HG02885 (cell line): ENCODE results near the gene CFAP100.

Experiments used
- ATAC-seq: cut with Tn5 transposase; IDR thresholded peaks from one replicate; pipeline ENCODE4 v1.9.1; 2021; ENCODE audit warnings: mild to moderate bottlenecking; ENCODE audit not compliant: unreplicated experiment, poor library complexity

Gene CFAP100

DNA sequence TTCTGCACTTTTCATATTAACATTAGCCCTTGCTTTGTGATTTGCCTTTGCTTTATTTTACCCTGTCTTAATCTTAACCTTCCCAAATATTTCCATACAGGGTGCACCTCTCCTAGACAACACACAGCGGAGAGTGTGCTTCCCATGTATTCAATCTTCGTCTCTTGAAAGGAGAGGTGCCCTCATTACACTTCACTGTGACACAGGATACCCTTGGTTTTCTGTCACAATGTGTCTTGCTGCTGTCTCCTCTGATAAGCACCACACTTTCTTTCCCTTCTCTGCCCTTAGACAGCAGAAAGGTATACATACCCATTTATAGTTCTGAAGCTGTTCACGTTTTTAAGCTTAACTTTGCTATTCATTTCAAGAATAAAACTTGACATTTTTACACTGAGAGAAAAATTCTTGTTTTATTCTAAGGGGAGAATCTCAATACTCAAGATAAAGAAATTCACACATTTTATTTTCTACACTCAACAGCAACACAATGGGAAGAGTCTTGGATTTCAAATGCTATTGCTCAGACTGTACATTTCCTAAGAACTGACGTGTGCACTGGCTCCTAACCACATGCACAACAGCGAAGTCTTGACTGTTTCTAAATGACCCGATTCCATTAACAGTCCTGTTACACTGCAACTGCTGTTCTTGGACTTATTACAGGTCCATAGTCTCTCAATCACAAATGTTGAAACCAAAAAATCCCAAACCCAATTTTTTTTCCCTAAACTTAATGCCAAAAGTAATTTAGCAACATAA lies 59.9 kb downstream of the CFAP100 start:
- no peak for ATAC-seq

DNA sequence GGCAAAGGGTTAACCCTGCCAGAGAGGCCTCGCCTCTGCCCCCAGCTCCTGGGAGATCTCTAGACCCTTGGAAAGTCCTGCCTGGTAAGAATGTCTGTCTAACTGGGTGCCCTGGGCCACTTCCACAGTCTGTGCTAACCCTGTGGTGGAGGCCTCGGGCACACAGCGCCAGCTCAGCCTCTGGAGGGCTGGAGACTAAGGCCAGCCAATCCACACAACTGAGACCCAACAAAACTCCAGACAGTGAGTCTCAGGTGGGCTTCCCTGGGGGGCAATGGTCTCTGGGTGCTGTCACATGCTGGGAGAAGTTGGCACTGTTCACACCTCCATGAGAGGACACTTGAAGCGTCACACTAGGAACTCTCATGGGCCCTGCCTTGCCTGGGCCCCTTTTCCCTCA lies 61.5 kb downstream of the CFAP100 start:
- ATAC-seq: no peak

DNA sequence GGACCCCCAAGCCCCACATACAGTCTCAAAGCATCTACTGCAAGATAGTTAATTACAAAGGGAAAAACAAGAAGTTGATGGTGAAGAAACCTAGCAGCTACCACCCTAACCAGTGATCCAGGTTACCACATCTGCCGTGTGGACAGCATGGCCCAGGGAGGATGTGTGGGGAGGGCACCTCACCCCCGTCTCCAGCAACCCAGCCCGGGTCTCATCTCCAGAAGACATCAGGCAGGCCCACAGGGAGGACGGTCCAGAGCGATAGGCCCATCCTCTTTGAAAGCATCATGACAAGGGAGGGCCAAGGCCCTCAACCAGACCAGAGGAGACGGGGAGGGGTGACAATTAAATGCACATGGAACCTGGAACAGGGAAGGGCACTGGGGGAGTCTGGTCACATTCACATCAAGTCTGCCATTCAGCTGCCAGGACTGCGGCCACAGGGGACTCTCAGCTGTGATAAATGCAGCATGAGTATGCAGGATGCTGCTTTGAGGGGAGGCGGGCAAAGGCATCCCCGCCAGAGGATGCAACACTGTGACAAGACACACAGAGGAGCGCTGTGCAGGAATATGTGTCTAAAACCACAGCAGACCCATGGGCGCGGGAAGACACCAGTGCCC lies 62.2 kb downstream of the CFAP100 start:
- no peak for ATAC-seq

DNA sequence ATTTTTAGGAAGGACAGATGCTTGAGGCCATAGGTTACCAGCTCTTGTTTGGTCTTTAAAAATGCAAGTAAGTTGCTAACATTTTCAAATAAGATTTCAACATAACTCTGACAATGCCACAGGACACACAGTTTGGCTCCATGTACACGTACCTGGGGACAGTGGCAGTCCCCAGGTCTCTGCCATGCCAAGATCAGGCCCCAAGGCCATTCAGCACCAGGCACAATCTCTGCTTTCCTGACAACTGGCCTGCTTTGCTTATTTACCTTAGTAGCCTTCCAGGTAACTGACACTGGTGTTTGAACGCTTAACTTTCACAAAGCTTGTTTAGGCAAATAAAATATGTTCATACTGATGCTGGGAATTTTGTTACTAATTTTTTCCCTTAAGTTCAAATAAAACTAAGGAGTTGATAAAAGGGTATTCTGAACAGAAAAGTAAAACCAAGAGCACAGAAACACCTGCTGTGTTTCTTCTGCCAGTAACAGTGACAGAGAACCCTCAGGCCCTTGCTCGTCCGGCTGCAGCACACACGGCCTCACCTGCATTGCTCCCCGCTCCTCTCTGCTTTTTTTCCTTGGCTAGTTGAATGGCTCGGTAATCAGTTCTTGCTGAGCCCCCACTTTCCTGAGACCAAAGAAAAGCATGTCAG lies 64.5 kb downstream of the CFAP100 start:
- ATAC-seq: no peak

DNA sequence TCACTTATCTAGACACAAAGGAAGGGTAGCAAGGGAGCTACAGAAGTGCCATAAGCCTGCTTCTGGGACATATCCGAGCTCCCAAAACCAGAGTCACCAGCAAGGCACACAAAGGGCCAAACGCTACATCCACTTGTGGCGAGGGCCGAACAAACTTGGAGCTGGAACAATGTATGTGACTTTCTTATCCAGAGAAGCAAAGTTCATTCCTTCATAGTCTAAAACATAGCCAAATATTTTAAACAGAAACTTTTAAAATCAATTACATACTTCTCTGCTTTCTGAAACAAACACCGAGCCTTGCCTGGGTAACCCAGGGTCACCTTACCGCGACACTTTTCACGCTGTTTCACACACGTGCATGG lies 65.0 kb downstream of the CFAP100 start:
- no peak for ATAC-seq

DNA sequence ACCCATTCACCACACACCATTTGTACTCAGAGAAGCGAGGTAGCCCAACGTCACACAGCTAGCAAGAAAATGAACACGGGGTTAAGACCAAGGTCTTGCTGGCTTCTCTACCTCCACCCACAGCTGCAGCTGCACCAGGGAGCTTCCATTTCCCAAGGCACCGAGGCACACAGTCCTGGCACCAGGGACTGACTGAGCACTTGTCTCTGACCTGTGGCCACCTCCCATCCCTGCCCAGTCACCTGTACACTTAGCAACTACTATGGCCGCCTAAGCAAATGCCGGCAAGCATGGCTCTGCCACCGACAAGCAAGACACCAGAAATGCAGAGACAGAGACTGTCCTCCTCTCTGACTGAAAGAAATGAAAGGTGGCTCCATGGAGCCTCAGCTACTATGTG lies 65.7 kb downstream of the CFAP100 start:
- no peak for ATAC-seq

DNA sequence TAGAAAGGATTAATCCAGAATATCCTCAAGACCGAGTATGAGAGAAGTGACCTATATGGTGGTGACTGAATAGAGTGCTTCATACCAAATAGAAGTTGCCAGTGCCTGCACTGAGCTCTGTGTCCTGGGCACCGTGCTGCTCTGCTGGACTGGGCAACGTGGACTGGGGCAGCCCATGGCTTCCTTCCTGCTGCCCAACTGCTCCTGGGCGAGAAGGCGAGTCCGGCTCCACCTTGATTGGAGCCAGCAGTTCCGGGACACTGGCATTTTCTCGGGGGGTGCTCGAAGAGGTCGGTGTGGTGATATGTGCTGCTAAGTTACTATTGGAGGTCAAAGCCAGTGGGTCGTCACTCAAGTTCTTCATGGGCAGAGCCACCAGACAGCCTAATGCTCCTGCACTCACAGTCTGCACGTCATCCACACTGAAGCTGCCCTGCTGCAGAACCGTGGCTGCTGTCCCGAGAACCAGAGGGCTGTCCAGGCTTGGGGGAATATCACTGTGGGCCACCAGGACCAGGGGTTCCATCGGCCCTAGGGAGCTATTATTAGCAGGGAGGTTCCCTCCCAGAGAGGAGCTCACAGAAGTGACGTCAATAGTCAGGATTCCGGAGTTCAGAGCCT lies 66.9 kb downstream of the CFAP100 start:
- no peak for ATAC-seq

DNA sequence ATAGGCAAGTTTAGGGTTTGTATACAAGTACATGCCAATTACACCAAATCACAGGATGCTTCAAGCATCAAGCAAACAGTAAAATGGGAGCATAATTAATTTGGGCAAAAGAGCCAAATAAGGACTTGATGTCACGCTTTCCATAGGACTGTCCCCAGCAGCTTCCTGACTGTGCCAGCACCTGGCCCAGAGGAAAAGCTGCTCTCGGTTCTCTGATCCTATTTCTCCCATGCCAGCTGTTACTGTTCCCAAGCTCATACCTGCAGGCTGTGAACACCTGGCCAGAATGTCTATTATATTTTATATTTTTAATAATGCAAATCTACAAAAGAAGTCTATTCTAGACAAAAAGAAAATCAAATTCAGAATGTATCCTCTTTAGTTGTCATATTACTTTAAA lies 68.8 kb downstream of the CFAP100 start:
- ATAC-seq: no peak

DNA sequence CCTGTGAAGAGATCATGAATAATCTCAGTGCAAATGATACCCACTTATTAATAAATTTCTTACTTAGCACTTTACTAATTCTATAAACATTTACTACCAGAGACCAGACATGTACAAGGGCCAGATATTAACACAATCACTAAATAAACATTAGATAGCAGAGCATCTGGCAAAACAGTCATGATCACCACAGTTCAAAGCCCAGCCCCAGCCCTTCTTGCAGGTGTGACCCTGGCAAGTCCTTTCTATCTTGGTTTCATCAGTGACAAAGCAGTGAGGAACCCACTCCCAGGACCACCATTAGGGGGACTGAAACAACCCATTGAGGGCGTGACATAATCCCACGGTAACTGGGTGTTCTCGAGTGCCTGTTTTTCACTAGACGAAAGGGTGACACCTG lies 69.4 kb downstream of the CFAP100 start:
- ATAC-seq: no peak

DNA sequence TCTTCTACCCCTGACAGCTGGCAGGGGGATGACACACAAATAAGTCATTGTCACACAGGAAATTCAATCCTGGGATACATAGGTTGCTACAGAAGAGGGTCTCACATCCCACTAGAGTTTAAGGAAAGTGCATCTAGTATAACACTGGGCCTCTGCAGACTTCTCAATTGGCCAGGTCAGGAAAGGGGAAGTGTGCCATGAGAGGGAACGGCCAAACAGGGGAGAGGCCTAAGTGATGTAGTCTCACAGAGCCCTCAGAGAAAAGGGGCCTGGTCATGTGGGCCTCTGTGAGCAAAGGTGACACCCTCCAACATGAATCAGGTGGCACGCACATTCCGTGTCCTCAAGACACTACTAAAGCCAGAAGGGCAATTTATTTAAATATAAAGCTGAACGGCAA lies 69.8 kb downstream of the CFAP100 start:
- ATAC-seq: no peak

DNA sequence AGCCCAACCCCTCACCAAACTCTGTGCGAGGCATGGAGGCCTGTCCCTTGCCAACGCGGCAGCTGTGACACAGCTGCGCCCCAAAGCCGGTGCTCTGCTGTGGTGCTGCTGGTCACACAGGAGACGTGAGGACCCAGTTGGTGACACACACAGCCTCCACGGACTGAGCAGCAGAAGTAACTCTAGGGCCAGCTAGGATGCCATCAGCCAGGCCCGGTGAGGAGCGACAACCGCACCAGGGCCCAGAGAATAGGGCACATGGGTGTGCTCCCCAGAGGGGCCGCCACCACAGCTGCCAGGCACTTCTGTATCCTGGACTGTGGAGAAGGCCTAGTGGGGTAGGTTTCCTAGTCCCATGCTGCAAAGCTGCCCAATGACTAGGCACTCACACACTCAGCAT lies 70.3 kb downstream of the CFAP100 start:
- no peak for ATAC-seq

DNA sequence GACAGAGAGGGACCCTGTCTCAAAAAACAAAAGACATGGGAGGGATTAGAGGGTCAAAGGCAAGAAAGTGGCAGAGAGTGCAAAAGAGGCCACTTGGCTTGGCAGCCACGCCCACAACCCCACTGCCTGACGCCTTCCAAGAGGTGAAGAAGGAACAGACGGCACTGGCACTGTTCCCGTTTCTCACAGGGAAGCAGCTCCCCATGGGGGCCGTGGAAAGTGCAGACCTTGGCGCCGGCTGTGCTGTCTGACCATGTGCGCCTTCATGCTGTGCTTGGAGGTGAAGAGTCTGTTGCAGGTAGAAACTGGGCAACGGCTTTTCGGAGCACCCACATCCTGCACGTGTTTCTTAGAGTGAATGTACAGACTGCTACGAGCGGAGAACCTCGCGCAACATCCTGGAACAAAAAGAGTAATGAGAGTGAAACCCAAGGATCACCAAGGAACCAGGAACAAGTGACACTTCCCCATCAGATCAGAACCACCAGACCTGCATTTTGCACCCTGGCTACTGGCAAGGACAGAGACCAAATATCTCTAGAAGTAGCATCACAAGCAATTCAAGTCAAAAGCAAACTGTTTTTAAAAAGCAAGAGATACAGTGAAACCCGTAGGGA lies 71.3 kb downstream of the CFAP100 start:
- ATAC-seq: no peak

DNA sequence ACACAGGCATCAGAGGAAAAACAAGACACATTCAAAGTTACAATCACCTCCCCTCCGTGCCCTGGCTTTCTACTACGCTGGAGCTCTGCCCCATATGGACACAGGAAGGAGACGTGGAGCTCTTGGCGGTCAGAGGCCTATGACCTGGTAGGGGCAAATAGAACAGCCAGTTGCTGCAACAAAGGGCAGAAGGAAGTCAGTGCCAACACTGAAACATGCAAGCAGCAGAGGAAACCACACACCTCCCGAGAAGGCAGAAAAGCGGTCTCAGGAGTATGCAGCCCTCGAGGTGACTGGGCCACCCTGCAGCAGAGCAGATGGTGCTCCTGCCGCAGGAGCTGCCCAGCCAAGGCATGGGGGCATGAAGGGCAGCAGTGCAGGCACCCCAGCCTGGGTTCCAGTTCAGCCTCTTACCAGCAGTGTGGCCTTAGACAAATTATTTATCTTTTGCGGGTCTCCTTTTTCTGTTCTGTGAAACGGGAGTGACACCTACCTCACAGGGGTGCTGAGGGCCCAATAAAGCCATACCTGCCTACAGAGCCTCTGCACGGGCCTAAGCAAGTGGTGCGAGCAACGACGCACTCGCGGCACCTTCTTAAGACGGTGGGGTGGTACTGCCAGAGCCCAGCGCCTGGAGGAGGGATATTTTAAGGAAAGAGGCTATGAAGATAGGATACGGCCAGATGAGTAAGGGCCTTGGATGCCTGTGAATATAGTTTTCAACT lies 72.3 kb downstream of the CFAP100 start:
- no peak for ATAC-seq

DNA sequence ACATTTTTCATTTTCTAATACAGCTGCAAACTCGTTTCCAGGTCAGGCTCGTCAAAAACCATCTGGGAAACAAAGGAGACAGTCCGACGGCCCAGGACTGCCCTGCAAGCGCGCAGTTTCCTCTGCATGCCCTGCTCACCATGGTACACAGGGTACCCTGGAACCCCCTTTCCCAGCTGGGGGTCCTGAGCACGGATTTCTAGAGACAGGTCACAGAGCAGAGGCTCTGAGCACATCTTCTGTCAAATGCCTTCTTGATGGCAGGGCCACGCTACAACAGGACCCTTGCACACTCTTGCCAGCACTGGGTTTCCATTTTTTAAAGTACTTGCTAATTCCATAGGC lies 72.9 kb downstream of the CFAP100 start:
- no peak for ATAC-seq

DNA sequence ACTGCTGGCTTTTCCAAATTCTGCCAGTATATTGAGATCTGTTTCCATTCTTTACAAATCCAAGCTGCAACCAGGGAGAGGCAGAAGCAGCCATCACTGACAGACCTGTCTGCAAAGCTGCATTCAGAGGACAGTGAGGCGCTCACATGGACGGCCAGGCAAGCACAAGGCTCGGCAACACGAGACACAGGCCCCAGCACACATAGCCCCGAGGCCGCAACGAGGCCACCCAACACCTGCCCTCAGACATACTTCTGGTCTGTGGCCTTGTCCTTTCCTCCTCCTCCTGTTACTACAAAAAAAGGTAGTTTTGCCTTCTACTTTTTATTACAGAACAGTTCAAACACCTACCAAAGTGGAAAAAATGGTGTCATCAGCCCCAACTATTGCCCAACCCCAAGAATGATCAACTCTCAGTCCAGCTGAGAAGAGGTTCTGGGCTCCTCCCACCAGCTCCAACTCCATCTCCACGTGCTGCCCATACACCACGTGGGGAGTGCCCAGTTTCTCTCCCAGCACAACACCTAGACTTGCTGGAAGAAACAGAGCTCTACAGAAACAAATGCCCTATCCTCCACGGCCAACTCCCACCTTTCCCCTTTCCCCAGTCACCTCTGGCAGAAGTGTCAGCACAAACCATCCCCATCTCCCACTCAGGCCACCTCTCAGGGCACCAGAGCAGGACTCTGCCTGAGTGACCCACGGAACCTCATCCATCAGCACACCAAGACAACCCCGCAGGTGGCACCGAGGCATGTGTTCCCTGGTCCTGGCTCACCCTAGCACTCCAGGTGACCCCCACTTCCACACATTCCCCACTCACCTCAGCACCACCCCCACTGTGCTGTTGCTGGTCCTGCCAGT lies 73.6 kb downstream of the CFAP100 start:
- no peak for ATAC-seq

DNA sequence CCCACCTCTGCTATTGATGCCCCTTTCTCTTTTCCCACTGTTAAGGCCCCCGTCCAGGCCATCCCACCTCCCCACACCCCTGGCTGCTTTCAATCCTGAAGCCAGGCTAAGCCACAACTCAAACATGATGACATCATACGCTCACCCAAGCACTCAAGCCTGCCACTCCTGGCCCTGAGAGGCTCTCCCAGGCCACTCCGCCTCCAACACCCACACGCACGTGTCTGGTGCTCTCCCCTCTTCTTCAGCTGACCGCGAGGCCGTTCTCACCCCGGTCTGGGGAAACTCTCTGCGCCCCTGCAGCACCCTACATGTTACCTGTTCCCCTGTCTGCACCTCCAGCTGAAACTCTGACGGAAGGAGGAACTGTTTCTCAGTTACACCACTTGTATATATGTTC lies 74.8 kb downstream of the CFAP100 start:
- no peak for ATAC-seq

DNA sequence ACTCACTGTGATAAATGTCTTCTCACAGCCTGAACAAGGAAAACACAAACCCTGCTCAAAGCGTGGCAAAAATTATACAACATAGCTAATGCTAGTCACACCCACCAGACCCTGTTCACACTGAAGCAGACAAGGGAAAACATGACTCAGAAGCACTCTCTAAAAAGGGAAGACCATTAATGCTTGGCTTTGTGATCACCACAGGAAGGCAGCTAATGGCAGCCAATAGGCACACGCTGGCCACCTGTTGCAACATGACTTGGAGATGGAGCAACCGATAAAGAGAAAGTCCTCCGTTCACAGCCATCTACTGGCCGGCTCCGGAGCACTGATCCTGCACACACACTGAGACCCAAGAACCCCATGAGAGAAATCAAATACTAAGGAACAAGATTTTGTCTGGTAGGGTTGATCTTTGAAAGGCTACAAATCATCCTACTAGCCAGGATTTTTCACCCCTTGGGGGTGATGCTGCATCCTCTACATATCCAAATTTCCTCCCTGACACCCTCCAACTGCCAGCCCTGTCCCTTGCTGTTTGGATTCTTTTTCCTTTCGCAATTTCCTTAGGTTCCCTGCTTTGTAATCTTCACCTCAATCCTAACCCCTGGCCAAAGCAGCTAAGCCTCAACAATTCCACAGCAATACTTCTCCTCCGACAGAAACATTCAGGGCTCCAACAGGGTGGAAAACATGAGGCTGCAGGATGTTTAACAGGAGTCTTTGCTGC lies 77.7 kb downstream of the CFAP100 start:
- ATAC-seq: no peak

DNA sequence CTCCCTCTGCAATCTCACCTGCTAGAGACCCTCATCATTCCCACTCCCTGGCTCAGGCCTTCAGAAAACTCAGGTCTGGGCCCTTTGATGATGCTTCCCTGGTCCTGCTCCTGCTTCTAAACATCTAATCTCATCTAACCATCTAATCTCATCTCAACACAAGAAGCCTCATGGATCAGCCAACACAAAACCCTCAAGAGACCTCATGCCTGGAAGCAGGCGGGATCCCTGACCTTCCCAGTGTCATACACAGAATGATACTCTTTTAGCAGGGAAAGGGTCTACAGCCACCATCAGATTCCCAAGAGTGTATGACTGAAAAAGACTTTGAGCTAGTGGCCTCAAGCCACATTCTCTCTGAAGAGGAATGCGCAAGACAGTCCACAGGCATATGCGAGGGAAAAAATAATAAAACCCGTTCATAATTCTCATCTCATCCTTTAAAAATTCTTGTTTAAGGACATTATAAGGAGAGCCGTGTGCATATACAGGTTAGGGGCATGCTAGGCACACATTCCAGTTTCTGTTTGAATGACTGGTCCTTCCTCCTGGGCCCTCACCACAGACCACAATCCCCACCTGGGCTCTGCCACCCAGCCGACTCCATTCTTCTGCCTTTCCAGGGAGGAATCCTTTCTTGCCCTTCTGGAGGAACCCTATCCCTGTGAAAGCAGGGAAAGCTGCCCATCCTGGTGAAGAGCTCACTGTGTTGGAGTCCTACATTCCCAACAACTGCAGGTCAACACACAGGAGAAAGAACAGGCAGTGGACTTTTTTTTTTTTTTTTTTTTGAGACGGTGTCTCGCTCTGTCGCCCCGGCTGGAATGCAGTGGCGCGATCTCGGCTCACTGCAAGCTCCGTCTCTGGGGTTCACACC lies 78.8 kb downstream of the CFAP100 start:
- ATAC-seq: no peak
